OCI-LY3 (cell line): ENCODE results near the gene KCTD13.
"Not testable (repeated sequence)": the region's sequence is repeated elsewhere in the genome, so short reads cannot be mapped to it uniquely, and the experiment has no call there.

ENCODE experiments used
- H2AFZ ChIP-seq: fragments of 200-600, 300-600 bp; shearing (Covaris generic); 2 replicates; pipeline ENCODE4 v1.6.0; 2014; ENCODE audit warnings: antibody characterized with exemption, low read depth, low read length
- H3K27ac ChIP-seq: fragments of 200-600, 300-600 bp; sonication (generic); 2 replicates; pipeline ENCODE4 v1.5.1; 2014; ENCODE audit warnings: mild to moderate bottlenecking, low read length, moderate library complexity, mixed read lengths
- H3K27me3 ChIP-seq: fragments of 200-600, 300-600 bp; sonication (generic); 2 replicates; pipeline ENCODE4 v1.6.1; 2014; ENCODE audit warnings: low read depth, low read length, mixed read lengths
- H3K36me3 ChIP-seq: fragments of 200-600, 300-600 bp; sonication (generic); replicated peaks from 2 replicates; pipeline ENCODE3; 2014; ENCODE audit warnings: low read depth, low read length, mixed read lengths
- H3K4me1 ChIP-seq: fragments of 300-600, 200-600 bp; sonication (generic); 2 replicates; pipeline ENCODE4 v1.6.1; 2014; ENCODE audit warnings: low read length, mixed read lengths
- H3K4me2 ChIP-seq: fragments of 200-600, 300-600 bp; sonication (generic); 2 replicates; pipeline ENCODE4 v1.6.1; 2014; ENCODE audit warnings: low read length, mixed read lengths
- H3K4me3 ChIP-seq: fragments of 300-600, 200-600 bp; sonication (generic); 2 replicates; pipeline ENCODE4 v1.5.1; 2014; ENCODE audit warnings: antibody characterized with exemption, mild to moderate bottlenecking, low read length, moderate library complexity
- H3K79me2 ChIP-seq: fragments of 300-600, 200-600 bp; shearing (Covaris generic); 2 replicates; pipeline ENCODE4 v1.6.1; 2014; ENCODE audit warnings: mild to moderate bottlenecking, low read length, mixed read lengths
- H3K9ac ChIP-seq: fragments of 300-600, 200-600 bp; shearing (Covaris generic); 2 replicates; pipeline ENCODE4 v1.6.0; 2014; ENCODE audit warnings: mild to moderate bottlenecking, low read length, moderate library complexity
- H3K9me3 ChIP-seq: fragments of 200-600, 300-600 bp; shearing (Covaris generic); 2 replicates; pipeline ENCODE4 v1.6.1; 2014; ENCODE audit warnings: low read length, mixed read lengths; ENCODE audit not compliant: insufficient read depth
- H4K20me1 ChIP-seq: fragments of 200-600, 300-600 bp; sonication (generic); 2 replicates; pipeline ENCODE4 v1.6.1; 2016; ENCODE audit warnings: low read length, mixed read lengths; ENCODE audit not compliant: insufficient read depth
- EZH2phosphoT487 ChIP-seq: fragments of 200-600 bp; shearing (Covaris generic); IDR thresholded peaks from 2 replicates; pipeline ENCODE4 v1.6.1; 2018; ENCODE audit warnings: antibody characterized with exemption, mixed run types, low read depth
- TF ChIP-seq, protein P1 (sequence below): fragments of 200-600, 300-600 bp; sonication (generic); IDR thresholded peaks from 2 replicates; pipeline ENCODE4 v1.5.1; 2014; ENCODE audit warnings: antibody characterized with exemption, low read length, low read depth

Gene KCTD13

DNA sequence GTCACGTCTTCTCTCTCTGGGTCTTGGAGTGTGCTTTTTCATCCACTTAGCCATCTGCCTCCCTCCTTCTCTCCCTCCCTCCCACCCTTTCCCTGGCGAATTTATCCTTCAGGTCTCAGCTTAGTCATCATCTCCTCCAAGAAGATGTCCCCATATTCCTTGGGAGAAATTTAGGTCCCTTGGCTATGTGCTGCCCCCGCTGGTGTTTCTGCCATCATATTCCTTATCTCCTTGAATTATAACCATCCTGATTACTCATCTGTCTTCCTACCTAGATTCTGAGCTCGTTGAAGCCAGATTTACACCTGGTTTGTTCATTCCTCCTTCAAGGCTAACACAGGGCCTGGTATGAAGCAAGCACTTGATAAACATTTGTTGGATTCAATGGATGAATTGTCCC lies 31.7 kb downstream of the KCTD13 start:
- H3K27me3 ChIP-seq = peaks cover 8% of the 10 kb centered on the region
- no peak overlapping the region for H3K9ac ChIP-seq
- H3K4me3 ChIP-seq = no peak overlapping the region
- H2AFZ ChIP-seq = no peak overlapping the region
- H3K4me1 ChIP-seq = no peaks in the 10 kb centered on the region
- H3K79me2 ChIP-seq = no peaks in the 10 kb centered on the region
- H3K27ac ChIP-seq = no peak overlapping the region
- TF ChIP-seq EZH2phosphoT487 = no peak
- TF ChIP-seq, protein P1, sequence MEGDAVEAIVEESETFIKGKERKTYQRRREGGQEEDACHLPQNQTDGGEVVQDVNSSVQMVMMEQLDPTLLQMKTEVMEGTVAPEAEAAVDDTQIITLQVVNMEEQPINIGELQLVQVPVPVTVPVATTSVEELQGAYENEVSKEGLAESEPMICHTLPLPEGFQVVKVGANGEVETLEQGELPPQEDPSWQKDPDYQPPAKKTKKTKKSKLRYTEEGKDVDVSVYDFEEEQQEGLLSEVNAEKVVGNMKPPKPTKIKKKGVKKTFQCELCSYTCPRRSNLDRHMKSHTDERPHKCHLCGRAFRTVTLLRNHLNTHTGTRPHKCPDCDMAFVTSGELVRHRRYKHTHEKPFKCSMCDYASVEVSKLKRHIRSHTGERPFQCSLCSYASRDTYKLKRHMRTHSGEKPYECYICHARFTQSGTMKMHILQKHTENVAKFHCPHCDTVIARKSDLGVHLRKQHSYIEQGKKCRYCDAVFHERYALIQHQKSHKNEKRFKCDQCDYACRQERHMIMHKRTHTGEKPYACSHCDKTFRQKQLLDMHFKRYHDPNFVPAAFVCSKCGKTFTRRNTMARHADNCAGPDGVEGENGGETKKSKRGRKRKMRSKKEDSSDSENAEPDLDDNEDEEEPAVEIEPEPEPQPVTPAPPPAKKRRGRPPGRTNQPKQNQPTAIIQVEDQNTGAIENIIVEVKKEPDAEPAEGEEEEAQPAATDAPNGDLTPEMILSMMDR = no peak
- H3K9me3 ChIP-seq = no peaks in the 10 kb centered on the region
- H3K36me3 ChIP-seq = no peaks in the 10 kb centered on the region
- H4K20me1 ChIP-seq = peaks cover 3% of the 10 kb centered on the region
- no peak overlapping the region for H3K4me2 ChIP-seq

GRCh38 chr16:29893553-29893952 lies 32.5 kb downstream of the KCTD13 start:
- no peaks in the 10 kb centered on the region for H3K79me2 ChIP-seq
- H3K4me2 ChIP-seq = no peak overlapping the region
- H3K36me3 ChIP-seq = no peaks in the 10 kb centered on the region
- no peak for TF ChIP-seq EZH2phosphoT487
- TF ChIP-seq, protein P1 = no peak
- H4K20me1 ChIP-seq = peaks cover 3% of the 10 kb centered on the region
- H3K27ac ChIP-seq = no peak overlapping the region
- no peak overlapping the region for H2AFZ ChIP-seq
- H3K4me1 ChIP-seq = no peaks in the 10 kb centered on the region
- peaks cover 8% of the 10 kb centered on the region for H3K27me3 ChIP-seq
- no peak overlapping the region for H3K9ac ChIP-seq
- H3K9me3 ChIP-seq = no peaks in the 10 kb centered on the region
- H3K4me3 ChIP-seq = no peak overlapping the region

DNA sequence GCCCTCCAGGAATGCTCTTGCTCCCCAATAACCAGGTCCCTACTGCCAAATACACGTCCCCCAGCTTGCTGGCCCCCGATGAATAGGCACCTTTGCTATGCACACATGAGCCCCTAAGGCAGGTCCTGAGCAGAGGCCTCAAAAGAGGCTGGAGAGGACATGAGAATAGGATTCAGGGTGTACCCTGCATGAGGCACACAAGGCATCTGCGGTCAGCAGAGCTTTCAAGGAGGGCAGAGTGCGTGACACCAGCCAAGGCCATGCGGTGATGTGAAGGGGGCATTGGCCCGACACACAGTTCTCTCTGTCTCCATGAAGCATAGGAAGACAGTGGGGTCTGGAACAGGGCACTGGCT lies 33.6 kb downstream of the KCTD13 start:
- no peaks in the 10 kb centered on the region for H3K9me3 ChIP-seq
- H3K4me1 ChIP-seq = no peaks in the 10 kb centered on the region
- H2AFZ ChIP-seq = no peak overlapping the region
- no peak overlapping the region for H3K9ac ChIP-seq
- H3K4me3 ChIP-seq = no peak overlapping the region
- no peak for TF ChIP-seq EZH2phosphoT487
- TF ChIP-seq, protein P1 = no peak
- H3K79me2 ChIP-seq = no peaks in the 10 kb centered on the region
- H3K27ac ChIP-seq = no peak overlapping the region
- no peak overlapping the region for H3K4me2 ChIP-seq
- H3K27me3 ChIP-seq = peaks cover 4% of the 10 kb centered on the region; the same call in 1 of the 2 replicates
- no peaks in the 10 kb centered on the region for H3K36me3 ChIP-seq
- peaks cover 2% of the 10 kb centered on the region; the same call in 1 of the 2 replicates for H4K20me1 ChIP-seq

GRCh38 chr16:29891525-29892457 lies 34.2 kb downstream of the KCTD13 start:
- Histone ChIP-seq H3K79me2 (no peaks in the 10 kb centered on the region), H3K4me1 (no peaks in the 10 kb centered on the region), H3K4me3 (no peak overlapping the region), H3K27ac (no peak overlapping the region), H3K9ac (no peak overlapping the region), H4K20me1 (no peaks in the 10 kb centered on the region), H3K36me3 (no peaks in the 10 kb centered on the region), H2AFZ (no peak overlapping the region), H3K9me3 (no peaks in the 10 kb centered on the region), H3K4me2 (no peak overlapping the region), H3K27me3 (peaks cover 4% of the 10 kb centered on the region; the same call in 1 of the 2 replicates)
- TF ChIP-seq EZH2phosphoT487 = no peak
- TF ChIP-seq, protein P1 = no peak

DNA sequence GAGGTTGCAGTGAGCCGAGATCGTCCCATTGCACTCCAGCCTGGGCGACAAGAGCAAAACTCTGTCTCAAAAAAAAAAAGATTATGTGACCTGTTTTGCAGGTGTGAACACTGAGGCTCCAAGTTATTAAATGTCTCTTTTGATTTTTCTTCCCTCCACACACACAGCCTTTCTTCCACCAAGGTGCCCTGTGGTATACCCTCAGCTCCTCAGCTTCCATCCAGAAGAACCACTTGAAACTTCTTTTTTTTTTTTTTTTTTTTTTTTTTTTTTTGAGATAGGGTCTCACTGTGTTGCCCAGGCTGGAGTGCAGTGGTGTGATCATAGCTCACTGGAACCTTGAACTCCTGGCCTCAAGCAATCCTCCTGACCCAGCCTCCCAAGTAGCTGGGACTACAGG lies 36.7 kb downstream of the KCTD13 start:
- H3K4me1 ChIP-seq, H3K4me3 ChIP-seq, H3K79me2 ChIP-seq, H3K9ac ChIP-seq, H3K9me3 ChIP-seq, H3K4me2 ChIP-seq, H3K36me3 ChIP-seq, H3K27ac ChIP-seq, H4K20me1 ChIP-seq, H3K27me3 ChIP-seq, H2AFZ ChIP-seq: not testable (repeated sequence)
